IMR-90 (cell line): ENCODE data around the gene LIN7C. TPM values are rescaled to one million over a fixed set of nuclear protein-coding genes. Genes with fewer than 3 reads are reported as not detected.

ENCODE experiments used
- ATAC-seq: fragments of 200-7000 bp; cut with Tn5 transposase; 2 replicates; pipeline ENCODE4 v1.9.1; 2020; ENCODE audit warnings: low read depth, mild to moderate bottlenecking, moderate library complexity
- BruUV-seq: library from RNA; stranded (reverse); fragments of 400-500 nt; replicated peaks from 2 replicates; lab custom pipeline; 2021; lab: Mats Ljungman, UMichigan
- CTCF ChIA-PET: fragments of 300-600 bp; formaldehyde crosslinking; extraction: SDS; loops from one replicate; lab custom pipeline; 2021; ENCODE audit warnings: antibody characterized with exemption; lab: Yijun Ruan, JAX
- POLR2A ChIA-PET: fragments of 300-600 bp; sonication (Branson Sonifier 250); formaldehyde crosslinking; loops from one replicate; lab custom pipeline; 2022; ENCODE audit warnings: antibody characterized with exemption; ENCODE audit not compliant: unreplicated experiment; lab: Charles Lee
- DNase-seq: peaks from one replicate; pipeline ENCODE4 v3.0.0; 2013
- H2AFZ ChIP-seq: replicated peaks from 2 replicates; pipeline ENCODE3; 2013; ENCODE audit warnings: low read length, mild to moderate bottlenecking; ENCODE audit not compliant: poor library complexity
- H2AK5ac ChIP-seq: 2 replicates; pipeline ENCODE4 v1.6.1; 2013; ENCODE audit warnings: low read depth, low read length, inconsistent platforms
- H2AK9ac ChIP-seq: replicated peaks from 2 replicates; pipeline ENCODE3; 2013; ENCODE audit warnings: mild to moderate bottlenecking, low read depth, low read length, moderate library complexity; ENCODE audit not compliant: poor library complexity
- H2BK120ac ChIP-seq: 2 replicates; pipeline ENCODE4 v1.6.1; 2013; ENCODE audit warnings: low read depth, low read length, inconsistent platforms
- H2BK15ac ChIP-seq: 3 replicates; pipeline ENCODE4 v1.6.1; 2013; ENCODE audit warnings: low read depth, low read length, inconsistent platforms
- H2BK20ac ChIP-seq: 2 replicates; pipeline ENCODE4 v1.6.1; 2013; ENCODE audit warnings: low read depth, mild to moderate bottlenecking, inconsistent platforms, low read length, moderate library complexity
- H2BK5ac ChIP-seq: 2 replicates; pipeline ENCODE4 v1.6.1; 2013; ENCODE audit warnings: mild to moderate bottlenecking, low read depth, low read length, inconsistent platforms; ENCODE audit not compliant: poor library complexity, severe bottlenecking
- H3K14ac ChIP-seq: replicated peaks from 2 replicates; pipeline ENCODE4 v1.6.1; 2013; ENCODE audit warnings: low read depth, low read length, inconsistent platforms
- H3K18ac ChIP-seq: 2 replicates; pipeline ENCODE4 v1.6.1; 2013; ENCODE audit warnings: low read depth, low read length, control low read depth
- H3K23ac ChIP-seq: 2 replicates; pipeline ENCODE4 v1.6.1; 2013; ENCODE audit warnings: low read depth, low read length, inconsistent platforms
- H3K27ac ChIP-seq: 2 replicates; pipeline ENCODE4 v1.5.1; 2013; ENCODE audit warnings: mild to moderate bottlenecking, control low read depth, low read length; ENCODE audit not compliant: insufficient read depth
- H3K27me3 ChIP-seq: 2 replicates; pipeline ENCODE4 v1.6.1; 2013; ENCODE audit warnings: low read length; ENCODE audit not compliant: control insufficient read depth, insufficient read depth
- H3K36me3 ChIP-seq: 2 replicates; pipeline ENCODE4 v1.6.1; 2013; ENCODE audit warnings: low read length, mixed read lengths; ENCODE audit not compliant: control insufficient read depth, insufficient read depth
- H3K4ac ChIP-seq: 2 replicates; pipeline ENCODE4 v1.6.1; 2013; ENCODE audit warnings: low read depth, low read length, inconsistent platforms
- H3K4me1 ChIP-seq: 2 replicates; pipeline ENCODE4 v1.6.1; 2013; ENCODE audit warnings: low read length, mixed read lengths; ENCODE audit not compliant: control insufficient read depth, insufficient read depth
- H3K4me2 ChIP-seq: 2 replicates; pipeline ENCODE4 v1.6.1; 2013; ENCODE audit warnings: low read depth, mild to moderate bottlenecking, control low read depth, low read length, moderate library complexity
- H3K4me3 ChIP-seq: 2 replicates; pipeline ENCODE4 v1.5.1; 2013; ENCODE audit warnings: low read depth, mild to moderate bottlenecking, control low read depth, low read length, moderate library complexity; ENCODE audit not compliant: insufficient read depth
- H3K56ac ChIP-seq: 2 replicates; pipeline ENCODE4 v1.6.1; 2013; ENCODE audit warnings: low read length, inconsistent platforms; ENCODE audit not compliant: insufficient read depth; ENCODE audit errors: extremely low read depth
- H3K79me1 ChIP-seq, 2 experiments: 2 replicates each; pipeline ENCODE4 v1.6.1; 2013; ENCODE audit warnings: low read length in 2 of 2, inconsistent platforms in 1 of 2, low read depth in 1 of 2
- H3K9ac ChIP-seq: 2 replicates; pipeline ENCODE4 v1.6.1; 2013; ENCODE audit warnings: low read depth, low read length, control low read depth
- H3K9me1 ChIP-seq: 2 replicates; pipeline ENCODE4 v1.6.1; 2013; ENCODE audit warnings: low read length, inconsistent platforms; ENCODE audit not compliant: insufficient read depth
- H3K9me3 ChIP-seq: 2 replicates; pipeline ENCODE4 v1.6.1; 2013; ENCODE audit warnings: low read length; ENCODE audit not compliant: control insufficient read depth, insufficient read depth
- H4K20me1 ChIP-seq: 2 replicates; pipeline ENCODE4 v1.6.1; 2013; ENCODE audit warnings: low read length, inconsistent platforms; ENCODE audit not compliant: insufficient read depth
- H4K5ac ChIP-seq: 2 replicates; pipeline ENCODE4 v1.6.1; 2013; ENCODE audit warnings: mild to moderate bottlenecking, low read depth, low read length, control low read depth
- H4K8ac ChIP-seq, 2 experiments: 2 replicates each; pipeline ENCODE4 v1.6.1; 2013; ENCODE audit warnings: low read depth in 2 of 2, low read length in 2 of 2, control low read depth in 1 of 2, inconsistent platforms in 1 of 2
- H4K91ac ChIP-seq: 2 replicates; pipeline ENCODE4 v1.6.1; 2013; ENCODE audit warnings: low read depth, low read length, inconsistent platforms; ENCODE audit not compliant: insufficient read depth
- CEBPB ChIP-seq: IDR thresholded peaks from 2 replicates; pipeline ENCODE4 v1.6.1; 2012; ENCODE audit warnings: low read depth, low read length, improper control_type of control experiment
- FOS ChIP-seq: fragments of 150-350 bp; IDR thresholded peaks from 2 replicates; pipeline ENCODE4 v1.6.1; 2016; ENCODE audit warnings: low read depth, low read length
- WGBS, 2 experiments: methylation state at CpG; one replicate each; pipeline versions ENCODE4 v1.1.5 to v1.1.7; 2013; ENCODE audit warnings: missing lambda C conversion rate in 2 of 2; ENCODE audit not compliant: insufficient read length in 1 of 2; ENCODE audit errors: extremely low coverage in 2 of 2; 5-methylcytosine and 5-hydroxymethylcytosine counted together
- dilution Hi-C: fragments of 300-500 bp; cut with HindIII; formaldehyde crosslinking; loops from one replicate; pipeline ENCODE4 v1.14.3; 2018; ENCODE audit warnings: low sequenced_read_pairs; ENCODE audit not compliant: unreplicated experiment
- in situ Hi-C: fragments of 300-500 bp; cut with MboI; formaldehyde crosslinking; loops from 3 replicates; pipeline ENCODE4 v1.14.3; 2019; ENCODE audit warnings: low sequenced_read_pairs, inconsistent platforms, mixed read lengths
- intact Hi-C: fragments of 100-400 bp; cut with micrococcal nuclease; formaldehyde crosslinking; loops from 2 replicates; pipeline ENCODE4 v1.10.0; 2022
- polyA plus RNA-seq, 3 experiments: library from polyadenylated mRNA; depleted of rRNA; stranded (reverse); fragments of >200 nt; gene quantifications; 2 replicates each; pipeline ENCODE4 v1.2.3, GENCODE V29; 2012; ENCODE audit warnings: low replicate concordance in 1 of 3
- total RNA-seq: library from RNA; depleted of rRNA; stranded (reverse); fragments of >200 nt; gene quantifications from 2 replicates; pipeline ENCODE4 v1.2.3, GENCODE V29; 2012
- TF ChIP-seq, protein P1 (sequence below): fragments of 150-350 bp; IDR thresholded peaks from 2 replicates; pipeline ENCODE4 v1.6.1; 2016; ENCODE audit warnings: low read depth, mild to moderate bottlenecking, low read length, moderate library complexity, borderline replicate concordance

Gene LIN7C
- total and polyA plus RNA-seq, 2 of the 4 experiments (the other 2 are of a cell fraction): 12.2 to 25.5 TPM

DNA sequence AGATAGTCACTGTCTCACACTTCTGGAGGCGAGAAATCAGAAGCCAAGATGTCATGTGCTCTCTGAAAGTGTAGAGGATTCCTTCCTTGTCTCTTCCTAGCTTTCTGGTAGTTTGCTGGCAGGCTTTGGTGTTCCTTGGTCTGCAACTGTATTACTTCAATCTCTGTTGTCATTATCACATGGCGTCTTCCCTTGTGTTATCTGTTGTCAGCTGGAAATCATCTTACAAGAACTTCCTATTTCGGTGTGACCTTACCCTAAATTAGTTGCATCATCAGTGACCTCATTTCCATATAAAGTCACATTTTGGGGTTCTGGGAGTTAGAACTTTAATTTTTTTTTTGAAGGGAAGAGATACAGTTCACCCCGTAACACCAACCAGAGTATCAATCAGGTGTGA is 3.3 kb upstream of the LIN7C start:
- DNase-seq (no peak), ATAC-seq (no peak)
- H3K79me1 ChIP-seq: peaks cover 26 to 29% of the 10 kb centered on the region in 2 experiments
- no peaks in the 10 kb centered on the region; the same call in 1 of the 2 replicates for H3K36me3 ChIP-seq
- ChIA-PET CTCF (no interaction called here), POLR2A (no interaction called here)
- H2BK120ac ChIP-seq: no peak overlapping the region
- no peak overlapping the region for H3K23ac ChIP-seq
- no peak overlapping the region for H2AFZ ChIP-seq
- no peak overlapping the region for H2AK9ac ChIP-seq
- no peak overlapping the region for H3K4me2 ChIP-seq
- H4K8ac ChIP-seq: no peak overlapping the region
- no peak overlapping the region for H3K14ac ChIP-seq
- no peak for TF ChIP-seq FOS
- TF ChIP-seq, protein P1, sequence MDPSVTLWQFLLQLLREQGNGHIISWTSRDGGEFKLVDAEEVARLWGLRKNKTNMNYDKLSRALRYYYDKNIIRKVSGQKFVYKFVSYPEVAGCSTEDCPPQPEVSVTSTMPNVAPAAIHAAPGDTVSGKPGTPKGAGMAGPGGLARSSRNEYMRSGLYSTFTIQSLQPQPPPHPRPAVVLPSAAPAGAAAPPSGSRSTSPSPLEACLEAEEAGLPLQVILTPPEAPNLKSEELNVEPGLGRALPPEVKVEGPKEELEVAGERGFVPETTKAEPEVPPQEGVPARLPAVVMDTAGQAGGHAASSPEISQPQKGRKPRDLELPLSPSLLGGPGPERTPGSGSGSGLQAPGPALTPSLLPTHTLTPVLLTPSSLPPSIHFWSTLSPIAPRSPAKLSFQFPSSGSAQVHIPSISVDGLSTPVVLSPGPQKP: no peak
- TF ChIP-seq CEBPB: 0 out of 2 replicates have a peak, but pooled peaks have one; percentile 26
- in situ Hi-C loops: loop anchor here (25.0 kb wide), 1 partner anchor 1827 kb away; no protein-coding TSS in a partner anchor
- 0 out of 2 replicates have a peak, but pooled peaks cover 3% of the 10 kb centered on the region for H3K9me3 ChIP-seq
- H2BK5ac ChIP-seq: no peak overlapping the region
- BruUV-seq: no TSS peak
- intact Hi-C loops: loop anchor here (10.0 kb wide), 1 partner anchor 1825 kb away; no protein-coding TSS in a partner anchor
- no CpG with 5 or more reads among the region's 4 CpGs for WGBS, 2 experiments
- peaks cover 2% of the 10 kb centered on the region; the same call in 1 of the 2 replicates for H3K4me1 ChIP-seq
- no peaks in the 10 kb centered on the region; the same call in 1 of the 2 replicates for H3K9me1 ChIP-seq
- no peak overlapping the region for H3K56ac ChIP-seq
- no peak overlapping the region for H2BK20ac ChIP-seq
- no peak overlapping the region for H3K4me3 ChIP-seq
- H4K20me1 ChIP-seq: peaks cover 13% of the 10 kb centered on the region; the same call in 1 of the 2 replicates
- H3K27me3 ChIP-seq: no peaks in the 10 kb centered on the region
- dilution Hi-C loops: no loop called here
- no peak overlapping the region for H2BK15ac ChIP-seq
- H3K9ac ChIP-seq: no peak overlapping the region
- no peak overlapping the region for H3K4ac ChIP-seq
- H3K27ac ChIP-seq: no peak overlapping the region
- no peak overlapping the region for H4K5ac ChIP-seq
- no peak overlapping the region for H4K91ac ChIP-seq
- no peak overlapping the region for H3K18ac ChIP-seq
- H2AK5ac ChIP-seq: no peak overlapping the region
